NB4 (cell line): ENCODE results near the gene DCTPP1.

ENCODE experiments used
- DNase-seq: peaks from one replicate; pipeline ENCODE4 v3.0.0; 2010; ENCODE audit warnings: low read depth
- H3K4me3 ChIP-seq: one replicate; pipeline ENCODE4 v1.5.1; 2011; ENCODE audit warnings: mild to moderate bottlenecking, low read depth, low read length, moderate library complexity
- CTCF ChIP-seq: IDR thresholded peaks from one replicate; pipeline ENCODE4 v1.5.1; 2012; ENCODE audit warnings: low read depth, low read length
- MAX ChIP-seq: IDR thresholded peaks from 2 replicates; pipeline ENCODE4 v1.6.1; 2011; ENCODE audit warnings: low read depth, low read length
- MYC ChIP-seq: IDR thresholded peaks from 2 replicates; pipeline ENCODE4 v1.6.1; 2011; ENCODE audit warnings: low read depth, low read length
- POLR2A ChIP-seq: IDR thresholded peaks from 2 replicates; pipeline ENCODE4 v1.6.1; 2011; ENCODE audit warnings: mild to moderate bottlenecking; ENCODE audit not compliant: insufficient read length; ENCODE audit errors: extremely low read depth

The DCTPP1 gene

GRCh38 chr16:30449116-30449435, 19.2 kb upstream of the DCTPP1 start:
- TF ChIP-seq MYC (no peak), CTCF (no peak), MAX (no peak), POLR2A (no peak)
- no peak overlapping the region for H3K4me3 ChIP-seq
- no peak for DNase-seq

- no peak overlapping the region for H3K4me3 ChIP-seq
- no peak for DNase-seq
- TF ChIP-seq CTCF (no peak), MYC (no peak), POLR2A (no peak), MAX (no peak)
These were observed 17.8 kb upstream of the DCTPP1 start for GRCh38 chr16:30447512-30448226.

- peak overlapping the region; percentile 91 for H3K4me3 ChIP-seq
- no peak for DNase-seq
- TF ChIP-seq MYC (no peak), MAX (no peak), CTCF (no peak), POLR2A (no peak)
These were observed 16.4 kb upstream of the DCTPP1 start for GRCh38 chr16:30446203-30446595.

GRCh38 chr16:30445408-30446202, 15.8 kb upstream of the DCTPP1 start, which contains the start of gene SEPHS2:
TSS of gene SEPHS2 (minus strand) at chr16:30445874. CDS start at chr16:30445727, 147 bp downstream.
- H3K4me3 ChIP-seq = peak within 1 kb of the TSS; percentile 91
- peak; percentile 97 for DNase-seq
- TF ChIP-seq POLR2A = peak; percentile 94
- TF ChIP-seq MYC = peak; percentile 70
- peak; percentile 96 for TF ChIP-seq MAX
- peak; percentile 33 for TF ChIP-seq CTCF

- TF ChIP-seq MYC (no peak), CTCF (no peak), MAX (no peak)
- no peak for DNase-seq
These were observed 15.2 kb upstream of the DCTPP1 start for GRCh38 chr16:30445149-30445407.

More at GRCh38 chr16:30445149-30445407, 15.2 kb upstream of the DCTPP1 start:
- peak overlapping the region; percentile 91 for H3K4me3 ChIP-seq
